IMR-90 (cell line): ENCODE measurements around the gene SOX1. TPM values are rescaled to one million over a fixed set of nuclear protein-coding genes. Genes with fewer than 3 reads are reported as not detected.

Experiments used
- ATAC-seq: fragments of 200-7000 bp; cut with Tn5 transposase; 2 replicates; pipeline ENCODE4 v1.9.1; 2020; ENCODE audit warnings: low read depth, mild to moderate bottlenecking, moderate library complexity
- BruUV-seq: library from RNA; stranded (reverse); fragments of 400-500 nt; replicated peaks from 2 replicates; lab custom pipeline; 2021; lab: Mats Ljungman, UMichigan
- CTCF ChIA-PET: fragments of 300-600 bp; formaldehyde crosslinking; extraction: SDS; loops from one replicate; lab custom pipeline; 2021; ENCODE audit warnings: antibody characterized with exemption; lab: Yijun Ruan, JAX
- POLR2A ChIA-PET: fragments of 300-600 bp; sonication (Branson Sonifier 250); formaldehyde crosslinking; loops from one replicate; lab custom pipeline; 2022; ENCODE audit warnings: antibody characterized with exemption; ENCODE audit not compliant: unreplicated experiment; lab: Charles Lee
- DNase-seq: peaks from one replicate; pipeline ENCODE4 v3.0.0; 2013
- H2AFZ ChIP-seq: replicated peaks from 2 replicates; pipeline ENCODE3; 2013; ENCODE audit warnings: low read length, mild to moderate bottlenecking; ENCODE audit not compliant: poor library complexity
- H2AK5ac ChIP-seq: 2 replicates; pipeline ENCODE4 v1.6.1; 2013; ENCODE audit warnings: low read depth, low read length, inconsistent platforms
- H2AK9ac ChIP-seq: replicated peaks from 2 replicates; pipeline ENCODE3; 2013; ENCODE audit warnings: mild to moderate bottlenecking, low read depth, low read length, moderate library complexity; ENCODE audit not compliant: poor library complexity
- H2BK120ac ChIP-seq: 2 replicates; pipeline ENCODE4 v1.6.1; 2013; ENCODE audit warnings: low read depth, low read length, inconsistent platforms
- H2BK15ac ChIP-seq: 3 replicates; pipeline ENCODE4 v1.6.1; 2013; ENCODE audit warnings: low read depth, low read length, inconsistent platforms
- H2BK20ac ChIP-seq: 2 replicates; pipeline ENCODE4 v1.6.1; 2013; ENCODE audit warnings: low read depth, mild to moderate bottlenecking, inconsistent platforms, low read length, moderate library complexity
- H2BK5ac ChIP-seq: 2 replicates; pipeline ENCODE4 v1.6.1; 2013; ENCODE audit warnings: mild to moderate bottlenecking, low read depth, low read length, inconsistent platforms; ENCODE audit not compliant: poor library complexity, severe bottlenecking
- H3K14ac ChIP-seq: replicated peaks from 2 replicates; pipeline ENCODE4 v1.6.1; 2013; ENCODE audit warnings: low read depth, low read length, inconsistent platforms
- H3K18ac ChIP-seq: 2 replicates; pipeline ENCODE4 v1.6.1; 2013; ENCODE audit warnings: low read depth, low read length, control low read depth
- H3K23ac ChIP-seq: 2 replicates; pipeline ENCODE4 v1.6.1; 2013; ENCODE audit warnings: low read depth, low read length, inconsistent platforms
- H3K27ac ChIP-seq: 2 replicates; pipeline ENCODE4 v1.5.1; 2013; ENCODE audit warnings: mild to moderate bottlenecking, control low read depth, low read length; ENCODE audit not compliant: insufficient read depth
- H3K27me3 ChIP-seq: 2 replicates; pipeline ENCODE4 v1.6.1; 2013; ENCODE audit warnings: low read length; ENCODE audit not compliant: control insufficient read depth, insufficient read depth
- H3K36me3 ChIP-seq: 2 replicates; pipeline ENCODE4 v1.6.1; 2013; ENCODE audit warnings: low read length, mixed read lengths; ENCODE audit not compliant: control insufficient read depth, insufficient read depth
- H3K4ac ChIP-seq: 2 replicates; pipeline ENCODE4 v1.6.1; 2013; ENCODE audit warnings: low read depth, low read length, inconsistent platforms
- H3K4me1 ChIP-seq: 2 replicates; pipeline ENCODE4 v1.6.1; 2013; ENCODE audit warnings: low read length, mixed read lengths; ENCODE audit not compliant: control insufficient read depth, insufficient read depth
- H3K4me2 ChIP-seq: 2 replicates; pipeline ENCODE4 v1.6.1; 2013; ENCODE audit warnings: low read depth, mild to moderate bottlenecking, control low read depth, low read length, moderate library complexity
- H3K4me3 ChIP-seq: 2 replicates; pipeline ENCODE4 v1.5.1; 2013; ENCODE audit warnings: low read depth, mild to moderate bottlenecking, control low read depth, low read length, moderate library complexity; ENCODE audit not compliant: insufficient read depth
- H3K56ac ChIP-seq: 2 replicates; pipeline ENCODE4 v1.6.1; 2013; ENCODE audit warnings: low read length, inconsistent platforms; ENCODE audit not compliant: insufficient read depth; ENCODE audit errors: extremely low read depth
- H3K79me1 ChIP-seq, 2 experiments: 2 replicates each; pipeline ENCODE4 v1.6.1; 2013; ENCODE audit warnings: low read length in 2 of 2, inconsistent platforms in 1 of 2, low read depth in 1 of 2
- H3K9ac ChIP-seq: 2 replicates; pipeline ENCODE4 v1.6.1; 2013; ENCODE audit warnings: low read depth, low read length, control low read depth
- H3K9me1 ChIP-seq: 2 replicates; pipeline ENCODE4 v1.6.1; 2013; ENCODE audit warnings: low read length, inconsistent platforms; ENCODE audit not compliant: insufficient read depth
- H3K9me3 ChIP-seq: 2 replicates; pipeline ENCODE4 v1.6.1; 2013; ENCODE audit warnings: low read length; ENCODE audit not compliant: control insufficient read depth, insufficient read depth
- H4K20me1 ChIP-seq: 2 replicates; pipeline ENCODE4 v1.6.1; 2013; ENCODE audit warnings: low read length, inconsistent platforms; ENCODE audit not compliant: insufficient read depth
- H4K5ac ChIP-seq: 2 replicates; pipeline ENCODE4 v1.6.1; 2013; ENCODE audit warnings: mild to moderate bottlenecking, low read depth, low read length, control low read depth
- H4K8ac ChIP-seq, 2 experiments: 2 replicates each; pipeline ENCODE4 v1.6.1; 2013; ENCODE audit warnings: low read depth in 2 of 2, low read length in 2 of 2, control low read depth in 1 of 2, inconsistent platforms in 1 of 2
- H4K91ac ChIP-seq: 2 replicates; pipeline ENCODE4 v1.6.1; 2013; ENCODE audit warnings: low read depth, low read length, inconsistent platforms; ENCODE audit not compliant: insufficient read depth
- CHD1 ChIP-seq: IDR thresholded peaks from 2 replicates; pipeline ENCODE4 v1.6.1; 2012; ENCODE audit warnings: low read depth, low read length, improper control_type of control experiment
- MAFK ChIP-seq: IDR thresholded peaks from 2 replicates; pipeline ENCODE4 v1.6.1; 2012; ENCODE audit warnings: low read depth, low read length, improper control_type of control experiment
- MXI1 ChIP-seq: IDR thresholded peaks from 2 replicates; pipeline ENCODE4 v1.6.1; 2012; ENCODE audit warnings: low read depth, mild to moderate bottlenecking, low read length, moderate library complexity, borderline replicate concordance
- POLR2A ChIP-seq: IDR thresholded peaks from 2 replicates; pipeline ENCODE4 v1.6.1; 2012; ENCODE audit warnings: mild to moderate bottlenecking, low read depth, low read length
- WGBS, 2 experiments: methylation state at CpG; one replicate each; pipeline versions ENCODE4 v1.1.5 to v1.1.7; 2013; ENCODE audit warnings: missing lambda C conversion rate in 2 of 2; ENCODE audit not compliant: insufficient read length in 1 of 2; ENCODE audit errors: extremely low coverage in 2 of 2; 5-methylcytosine and 5-hydroxymethylcytosine counted together
- dilution Hi-C: fragments of 300-500 bp; cut with HindIII; formaldehyde crosslinking; loops from one replicate; pipeline ENCODE4 v1.14.3; 2018; ENCODE audit warnings: low sequenced_read_pairs; ENCODE audit not compliant: unreplicated experiment
- in situ Hi-C: fragments of 300-500 bp; cut with MboI; formaldehyde crosslinking; loops from 3 replicates; pipeline ENCODE4 v1.14.3; 2019; ENCODE audit warnings: low sequenced_read_pairs, inconsistent platforms, mixed read lengths
- intact Hi-C: fragments of 100-400 bp; cut with micrococcal nuclease; formaldehyde crosslinking; loops from 2 replicates; pipeline ENCODE4 v1.10.0; 2022
- polyA plus RNA-seq, 3 experiments: library from polyadenylated mRNA; depleted of rRNA; stranded (reverse); fragments of >200 nt; gene quantifications; 2 replicates each; pipeline ENCODE4 v1.2.3, GENCODE V29; 2012; ENCODE audit warnings: low replicate concordance in 1 of 3
- total RNA-seq: library from RNA; depleted of rRNA; stranded (reverse); fragments of >200 nt; gene quantifications from 2 replicates; pipeline ENCODE4 v1.2.3, GENCODE V29; 2012
- TF ChIP-seq, protein P1 (sequence below): conservative IDR thresholded peaks from 2 replicates; pipeline ENCODE4 v1.5.1; 2012; ENCODE audit warnings: mild to moderate bottlenecking, low read depth, low read length, improper control_type of control experiment

The SOX1 gene
- total and polyA plus RNA-seq, 2 of the 4 experiments (the other 2 are of a cell fraction): not detected

DNA sequence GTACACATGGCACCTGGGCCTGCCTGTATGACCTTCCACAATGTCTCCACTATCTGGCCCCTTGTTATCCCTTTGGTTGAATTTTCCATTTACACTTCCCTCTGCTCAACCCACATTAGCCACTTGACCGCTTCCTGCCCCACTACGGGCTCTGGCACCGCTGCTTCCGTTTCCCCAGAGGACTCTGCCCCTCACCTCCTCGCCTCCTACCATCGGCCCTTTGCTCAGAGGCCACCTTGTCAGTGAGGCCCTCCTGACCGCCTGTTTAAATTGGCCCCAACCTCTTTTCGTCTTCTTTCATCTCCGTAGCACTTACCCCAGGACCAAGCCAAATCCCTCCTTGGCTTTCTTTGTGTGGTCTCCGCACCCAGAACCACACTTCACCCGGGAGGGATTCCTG, 47.4 kb downstream of the SOX1 start:
- no peaks in the 10 kb centered on the region for H3K9me1 ChIP-seq
- no peak overlapping the region for H4K8ac ChIP-seq
- no peak overlapping the region for H3K27ac ChIP-seq
- dilution Hi-C loops (no loop called here), intact Hi-C loops (no loop called here), in situ Hi-C loops (no loop called here)
- H3K56ac ChIP-seq: no peak overlapping the region
- no peaks in the 10 kb centered on the region for H3K79me1 ChIP-seq
- ChIA-PET POLR2A (no interaction called here), CTCF (no interaction called here)
- H3K14ac ChIP-seq: no peak overlapping the region
- BruUV-seq: no TSS peak
- H4K91ac ChIP-seq: no peak overlapping the region
- H2AK5ac ChIP-seq: no peak overlapping the region
- H2BK120ac ChIP-seq: no peak overlapping the region
- H3K4ac ChIP-seq: no peak overlapping the region
- H3K4me3 ChIP-seq: no peak overlapping the region
- H3K4me2 ChIP-seq: no peak overlapping the region
- H2BK15ac ChIP-seq: no peak overlapping the region
- ATAC-seq: no peak
- no peak overlapping the region for H3K9ac ChIP-seq
- H3K4me1 ChIP-seq: no peaks in the 10 kb centered on the region
- no peak overlapping the region for H2AFZ ChIP-seq
- H2AK9ac ChIP-seq: no peak overlapping the region
- H4K20me1 ChIP-seq: no peaks in the 10 kb centered on the region
- no peak overlapping the region for H3K23ac ChIP-seq
- WGBS, 2 experiments: no CpG with 5 or more reads among the region's 11 CpGs
- H3K36me3 ChIP-seq: no peaks in the 10 kb centered on the region
- H2BK5ac ChIP-seq: no peak overlapping the region
- DNase-seq: no peak
- TF ChIP-seq CHD1 (no peak), MAFK (no peak), POLR2A (no peak), MXI1 (no peak)
- TF ChIP-seq, protein P1, sequence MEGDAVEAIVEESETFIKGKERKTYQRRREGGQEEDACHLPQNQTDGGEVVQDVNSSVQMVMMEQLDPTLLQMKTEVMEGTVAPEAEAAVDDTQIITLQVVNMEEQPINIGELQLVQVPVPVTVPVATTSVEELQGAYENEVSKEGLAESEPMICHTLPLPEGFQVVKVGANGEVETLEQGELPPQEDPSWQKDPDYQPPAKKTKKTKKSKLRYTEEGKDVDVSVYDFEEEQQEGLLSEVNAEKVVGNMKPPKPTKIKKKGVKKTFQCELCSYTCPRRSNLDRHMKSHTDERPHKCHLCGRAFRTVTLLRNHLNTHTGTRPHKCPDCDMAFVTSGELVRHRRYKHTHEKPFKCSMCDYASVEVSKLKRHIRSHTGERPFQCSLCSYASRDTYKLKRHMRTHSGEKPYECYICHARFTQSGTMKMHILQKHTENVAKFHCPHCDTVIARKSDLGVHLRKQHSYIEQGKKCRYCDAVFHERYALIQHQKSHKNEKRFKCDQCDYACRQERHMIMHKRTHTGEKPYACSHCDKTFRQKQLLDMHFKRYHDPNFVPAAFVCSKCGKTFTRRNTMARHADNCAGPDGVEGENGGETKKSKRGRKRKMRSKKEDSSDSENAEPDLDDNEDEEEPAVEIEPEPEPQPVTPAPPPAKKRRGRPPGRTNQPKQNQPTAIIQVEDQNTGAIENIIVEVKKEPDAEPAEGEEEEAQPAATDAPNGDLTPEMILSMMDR: no peak
- H3K9me3 ChIP-seq: peaks cover 47% of the 10 kb centered on the region
- H4K5ac ChIP-seq: no peak overlapping the region
- no peak overlapping the region for H2BK20ac ChIP-seq
- H3K18ac ChIP-seq: no peak overlapping the region
- H3K27me3 ChIP-seq: no peaks in the 10 kb centered on the region
